HG03558 (cell line): Measurements from ENCODE around the gene TMEM244.
"Not testable (repeated sequence)": the region's sequence is repeated elsewhere in the genome, so short reads cannot be mapped to it uniquely, and the experiment has no call there.

Source experiments
- ATAC-seq: cut with Tn5 transposase; IDR thresholded peaks from one replicate; pipeline ENCODE4 v1.9.1; 2021; ENCODE audit warnings: moderate number of reproducible peaks; ENCODE audit not compliant: unreplicated experiment; ENCODE audit errors: extremely low read depth

Gene TMEM244

DNA sequence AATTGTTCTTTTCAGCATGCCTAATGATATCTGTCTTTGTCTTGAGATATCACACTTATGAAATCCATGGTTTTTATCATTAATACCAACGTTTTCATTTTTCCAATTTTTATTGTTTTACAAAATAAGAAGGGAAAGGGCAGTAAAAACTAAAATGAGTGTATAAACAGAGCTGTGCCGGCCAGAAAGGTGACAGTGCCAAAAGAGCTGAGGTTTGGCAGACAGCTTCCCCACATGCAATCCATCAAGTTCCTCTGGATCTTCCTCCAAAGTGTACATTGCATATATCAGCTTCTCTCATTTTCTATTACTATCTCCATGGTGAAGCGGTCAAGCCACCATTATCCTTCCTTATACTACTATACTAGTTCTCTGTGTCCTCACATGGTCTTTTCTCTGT lies 10.1 kb upstream of the TMEM244 start:
- no peak for ATAC-seq

DNA sequence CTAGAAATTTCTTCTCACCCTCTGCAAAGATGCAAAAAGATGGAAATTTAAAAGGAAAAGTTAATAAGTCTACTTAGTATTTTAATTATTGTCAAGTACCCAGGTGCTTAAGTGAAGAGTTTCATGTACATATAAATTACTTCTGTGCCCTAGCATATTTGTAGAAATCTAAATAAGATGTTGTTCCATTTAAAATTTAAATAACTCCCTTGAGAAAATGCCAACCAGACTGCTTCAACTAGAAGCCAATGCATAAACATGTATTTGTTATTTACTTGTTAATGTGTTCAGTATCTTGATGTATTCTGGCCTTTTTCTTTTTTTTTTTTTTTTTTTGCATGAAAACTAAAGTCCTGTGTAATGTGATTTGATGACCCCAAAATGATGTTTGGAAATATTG lies 6.3 kb upstream of the TMEM244 start:
- no peak for ATAC-seq

DNA sequence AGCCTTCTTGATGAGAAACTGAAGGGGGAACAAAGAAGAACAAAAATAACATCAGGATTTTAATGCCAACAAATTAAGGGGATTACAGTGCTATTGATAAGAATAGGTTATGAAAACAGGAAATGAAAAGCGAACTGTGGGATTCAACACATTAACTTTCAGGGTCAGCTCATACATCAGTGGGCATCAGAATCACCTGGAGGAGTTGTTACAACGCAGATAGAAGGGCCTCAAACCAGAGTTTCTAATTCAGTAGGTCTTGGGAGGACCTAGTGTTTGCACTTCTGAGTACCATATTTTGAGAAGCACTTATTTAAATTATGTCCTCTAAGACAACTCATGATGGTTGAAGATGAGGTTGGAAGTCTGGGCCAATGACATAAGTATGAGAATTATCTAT lies 5.6 kb upstream of the TMEM244 start:
- ATAC-seq, result no peak

DNA sequence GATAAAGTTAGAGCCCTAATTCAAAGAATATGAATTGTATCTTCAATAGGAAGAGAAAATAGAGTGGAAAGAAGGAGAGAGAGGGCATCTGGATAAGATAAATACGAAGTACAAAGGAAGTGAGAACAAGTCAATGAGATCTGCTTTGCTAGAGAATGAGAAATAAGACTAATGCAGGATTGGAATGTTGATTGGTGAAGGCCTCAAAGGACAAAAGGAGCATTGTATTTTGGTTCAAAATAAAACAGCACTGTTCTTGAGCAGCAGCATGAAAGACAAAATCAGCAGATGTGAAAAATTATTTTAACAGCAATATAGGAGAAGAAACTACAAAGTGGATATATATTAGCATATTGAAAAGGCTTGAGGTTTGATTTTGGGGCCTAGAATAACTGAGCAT lies 5.1 kb upstream of the TMEM244 start:
- ATAC-seq, result no peak

DNA sequence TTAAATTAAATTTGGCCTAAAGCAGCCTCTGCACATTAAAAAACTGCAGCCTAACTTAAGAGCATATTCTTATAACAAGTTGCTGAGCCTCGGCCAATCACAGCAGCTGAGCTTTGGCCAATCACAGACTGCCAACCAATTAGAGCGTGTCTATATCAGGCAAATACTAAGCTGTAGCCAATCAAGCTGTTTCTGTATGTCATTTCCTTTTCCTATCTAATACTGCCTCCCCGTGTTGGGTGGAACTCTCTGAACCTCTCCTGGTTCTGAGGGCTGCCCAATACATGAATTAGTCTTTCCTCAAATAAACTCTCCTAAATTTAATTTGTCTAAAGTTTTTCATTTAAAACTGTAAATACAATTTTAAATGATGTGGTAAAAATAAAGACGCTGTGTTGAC lies 3.9 kb upstream of the TMEM244 start:
- no peak for ATAC-seq

DNA sequence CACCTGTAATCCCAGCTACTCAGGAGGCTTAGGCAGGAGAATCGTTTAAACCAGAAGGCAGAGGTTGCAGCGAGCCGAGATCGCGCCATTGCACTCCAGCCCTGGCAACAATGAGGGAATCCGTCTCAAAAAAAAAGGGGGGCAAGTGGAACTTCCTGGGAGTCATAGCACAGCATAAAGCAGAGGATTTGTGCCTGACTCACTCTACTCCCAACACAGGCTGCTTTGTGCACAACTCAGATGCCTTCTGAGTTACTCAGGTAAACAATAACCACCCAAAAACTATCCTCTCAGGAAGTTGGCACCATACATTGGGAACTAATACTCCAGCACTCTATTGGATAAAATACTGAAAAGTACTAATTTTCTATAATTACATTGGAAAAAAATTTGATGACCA lies 2.5 kb upstream of the TMEM244 start:
- no peak for ATAC-seq

DNA sequence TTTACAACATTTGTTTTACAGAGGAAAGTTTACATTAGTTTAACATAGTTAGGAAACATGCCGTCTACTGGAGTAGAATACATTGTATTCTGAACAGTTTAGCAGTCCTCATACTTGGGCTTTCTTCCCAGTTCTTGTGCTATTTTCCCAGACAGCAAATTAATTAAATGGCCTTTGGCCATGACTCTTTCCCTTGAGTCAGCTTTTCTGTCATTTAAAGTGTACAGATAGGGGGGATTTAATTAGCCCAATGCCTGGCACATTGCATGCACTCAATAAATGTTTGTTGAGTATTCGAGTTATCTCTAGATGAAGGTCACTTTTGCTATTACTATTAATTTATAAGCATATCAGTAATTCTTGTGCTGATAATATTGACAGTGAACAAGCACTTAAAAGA lies 1.6 kb downstream of the TMEM244 start:
- ATAC-seq, result no peak

DNA sequence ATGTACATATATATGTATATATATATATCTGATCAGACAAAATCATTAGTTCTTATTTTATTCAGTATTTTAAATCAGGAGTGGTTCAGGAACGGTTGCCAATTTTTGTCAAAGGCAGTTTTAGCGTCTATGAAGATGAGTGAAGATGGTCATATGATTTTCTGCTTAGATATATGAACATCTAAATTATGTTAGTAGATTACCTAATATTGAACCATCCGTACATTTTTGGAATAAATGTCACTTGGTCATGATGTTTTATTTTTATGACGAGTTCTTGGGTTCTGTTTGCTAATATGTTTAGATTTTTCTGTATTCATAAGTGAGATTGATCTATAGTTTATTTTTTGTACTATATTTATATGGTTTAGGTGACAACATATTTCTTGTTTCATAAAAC lies 3.3 kb downstream of the TMEM244 start:
- ATAC-seq, result no peak

DNA sequence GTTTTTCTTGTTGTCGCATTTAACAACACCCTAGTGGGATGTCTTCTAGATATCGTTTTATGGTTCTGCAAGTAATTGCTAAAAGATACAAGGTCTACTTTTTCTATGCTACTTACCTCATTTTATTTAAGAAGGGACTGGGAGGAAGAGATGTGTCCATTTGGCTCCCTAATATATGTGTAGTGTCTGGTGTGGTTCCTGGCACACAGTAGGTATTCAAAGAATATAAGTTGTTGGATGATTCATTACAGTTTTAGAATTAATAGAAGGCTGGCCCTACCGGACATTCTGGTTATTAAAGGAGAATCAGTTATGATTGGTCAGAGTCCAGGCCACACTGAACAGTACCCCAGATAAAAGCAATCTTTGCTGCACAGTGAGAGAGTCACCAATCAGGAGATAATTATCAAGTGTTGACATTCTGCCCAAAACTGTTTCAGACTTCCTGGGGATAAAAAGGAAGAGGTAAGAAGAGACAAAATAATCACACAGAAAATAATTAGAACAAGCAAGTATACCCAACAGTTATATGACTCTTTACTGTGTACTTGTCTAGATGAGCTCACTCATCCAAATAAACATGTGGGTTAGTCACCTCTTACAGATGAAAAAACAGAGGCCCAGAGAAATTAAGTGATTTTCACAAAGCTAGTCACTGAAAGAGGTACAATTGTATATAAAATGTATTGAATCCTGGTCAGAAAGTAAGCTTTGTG lies 7.0 kb downstream of the TMEM244 start:
- no peak for ATAC-seq

DNA sequence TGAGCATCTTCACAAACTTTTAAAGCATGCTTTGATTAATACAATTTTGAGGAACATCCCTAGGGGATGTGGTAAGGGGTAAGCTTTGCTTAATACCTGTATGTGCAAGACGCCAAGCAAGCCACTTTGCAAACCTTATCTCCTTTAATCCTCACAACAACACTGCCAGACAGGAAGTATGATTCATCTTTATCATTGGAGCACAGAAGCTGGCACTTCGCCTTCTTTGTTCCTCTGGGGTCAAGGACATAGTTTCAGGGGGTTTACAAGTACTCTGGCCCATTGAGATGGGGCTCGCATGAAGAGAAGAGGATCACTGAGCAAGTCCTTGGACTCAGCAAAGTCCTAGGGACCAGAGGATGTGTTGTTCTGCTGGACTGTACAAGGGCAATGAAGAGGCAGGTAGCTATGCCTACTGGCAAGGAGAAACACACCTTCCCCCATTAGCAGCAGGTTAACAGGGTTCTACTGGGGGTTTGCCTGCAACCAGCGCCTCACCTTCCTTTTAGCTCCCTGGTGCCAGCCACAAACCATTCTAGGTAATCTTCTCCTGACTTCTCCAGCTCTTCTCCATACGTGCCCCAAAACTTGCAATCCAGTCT lies 8.8 kb downstream of the TMEM244 start:
- no peak for ATAC-seq

DNA sequence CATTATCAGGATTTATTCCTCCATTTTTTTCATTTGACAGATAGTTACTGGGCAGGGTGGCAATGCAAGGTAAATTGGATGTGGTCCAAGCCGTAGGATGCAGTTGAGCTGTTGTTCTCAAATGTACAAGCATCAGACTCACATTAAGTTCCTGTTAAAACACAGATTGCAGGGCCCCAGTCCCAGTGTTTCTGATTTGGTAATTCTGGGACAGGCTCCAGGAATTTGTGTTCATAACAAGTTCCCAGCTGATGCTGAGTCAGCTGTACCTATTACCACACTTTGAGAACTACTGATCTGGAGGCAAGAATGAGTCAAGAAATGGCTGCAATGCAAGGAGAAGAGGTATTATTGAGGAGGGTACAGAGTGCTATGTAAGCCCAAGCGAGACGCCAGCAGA lies 11.7 kb downstream of the TMEM244 start:
- no peak for ATAC-seq

DNA sequence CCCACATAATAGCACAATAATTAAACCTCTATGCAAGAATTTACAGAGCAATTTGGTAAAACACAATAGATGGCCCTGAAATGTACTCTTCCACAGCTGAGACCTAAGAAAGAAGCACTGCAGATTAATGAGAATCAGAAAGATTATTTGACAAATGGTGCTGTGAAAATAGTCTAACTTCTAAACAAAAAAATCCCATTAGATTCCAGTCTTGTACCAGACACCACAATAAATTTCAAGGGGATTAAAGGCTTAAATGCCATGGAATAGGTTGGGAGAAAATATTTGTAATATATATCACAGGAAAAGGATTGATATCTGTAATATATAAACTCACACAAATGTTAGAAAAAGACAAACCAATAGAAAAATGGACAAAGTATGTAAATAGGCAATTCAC lies 14.4 kb downstream of the TMEM244 start:
- ATAC-seq, result no peak

DNA sequence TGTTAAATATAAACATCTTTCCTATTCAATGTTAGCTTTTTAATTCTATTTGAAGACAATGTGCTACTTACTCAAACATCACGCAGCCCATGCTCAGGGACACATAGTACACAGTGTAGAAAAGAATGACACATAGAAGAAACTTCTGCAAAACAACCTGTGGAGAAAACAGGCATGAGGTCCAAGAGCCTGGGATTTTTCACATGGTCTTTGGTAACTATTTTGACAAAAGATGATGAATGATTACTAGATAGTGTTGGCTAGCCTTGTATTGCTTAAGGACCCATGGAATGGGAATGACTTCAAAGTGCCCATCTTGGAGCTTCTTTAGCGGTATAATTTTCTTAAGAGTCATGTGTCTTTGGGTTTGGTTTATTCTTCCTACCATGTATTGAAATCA lies 15.4 kb downstream of the TMEM244 start:
- ATAC-seq, result no peak

DNA sequence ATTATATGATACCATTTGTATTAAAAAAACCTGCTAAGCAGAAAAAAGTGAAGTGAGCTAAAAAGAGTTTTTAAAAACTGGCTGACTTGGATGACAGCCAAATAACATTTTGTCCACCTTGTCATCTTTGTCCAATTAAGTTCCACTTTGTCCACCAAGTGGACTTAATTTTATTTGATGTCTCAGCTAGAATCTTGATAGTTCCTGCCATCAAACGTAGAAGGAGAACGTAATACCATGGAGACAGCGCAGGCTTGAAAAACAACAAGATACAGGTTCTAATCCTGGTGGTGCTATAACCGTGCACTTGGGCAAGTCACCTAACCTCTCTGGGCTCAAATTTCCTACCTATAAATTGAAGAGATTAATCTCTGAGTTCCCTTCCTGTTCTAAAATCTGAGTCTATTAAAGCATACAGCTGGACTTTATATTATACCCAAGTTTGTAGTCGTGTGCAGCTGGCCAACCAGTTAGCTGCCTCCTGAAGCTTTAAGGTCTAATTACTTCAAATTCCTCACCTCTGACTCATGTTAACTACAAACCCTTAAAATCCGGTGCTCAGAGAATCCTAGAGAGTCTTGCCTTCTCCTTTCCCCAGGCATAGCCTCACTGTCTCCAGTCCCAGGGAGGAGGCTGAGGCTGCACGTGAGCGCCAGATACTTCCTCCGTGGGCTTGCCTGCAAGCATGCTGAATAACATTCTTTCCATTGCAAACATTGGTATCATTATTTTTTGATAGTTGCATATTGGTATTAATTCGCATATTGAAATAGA lies 16.8 kb downstream of the TMEM244 start:
- no peak for ATAC-seq

DNA sequence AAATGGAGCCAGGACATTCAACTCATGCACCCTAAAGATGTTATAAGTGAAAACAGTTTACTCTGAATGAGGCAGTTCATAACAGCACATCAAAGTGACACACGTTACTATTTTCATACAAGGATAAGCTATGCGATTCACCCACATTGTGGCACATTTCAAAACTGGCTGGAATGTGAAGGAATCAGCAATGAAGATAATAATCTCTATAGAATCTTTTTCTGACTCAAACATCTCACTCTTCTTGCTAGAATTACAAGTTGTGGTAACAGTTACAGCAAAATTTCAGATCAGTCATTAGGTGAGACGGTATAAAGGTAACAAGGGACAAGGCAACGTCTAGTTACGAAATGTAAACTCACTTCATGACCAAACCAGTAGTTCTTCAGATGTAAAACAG lies 17.5 kb downstream of the TMEM244 start:
- no peak for ATAC-seq

DNA sequence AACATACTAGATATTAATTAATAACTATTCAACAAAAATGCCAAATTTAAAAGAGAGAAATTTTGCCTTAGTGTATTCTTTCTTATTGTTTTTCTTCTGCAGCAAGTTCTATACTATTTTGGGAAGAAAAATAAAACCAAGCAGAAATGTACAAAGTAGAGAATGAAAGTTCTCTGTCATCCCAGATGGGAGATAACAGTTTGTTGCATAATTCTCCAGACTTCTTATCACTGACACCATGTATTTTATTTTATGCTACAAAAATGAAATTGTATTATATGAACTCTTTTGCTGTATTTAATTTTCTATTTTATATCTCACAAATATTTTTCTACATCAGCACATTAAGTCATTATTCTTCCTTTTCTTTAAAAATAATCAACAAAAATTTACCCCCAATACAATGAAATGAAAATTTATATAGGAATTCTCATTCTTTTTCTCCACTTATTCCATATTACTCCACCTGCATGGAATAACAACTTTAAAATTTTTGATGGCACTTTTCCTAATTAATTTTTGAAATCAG lies 18.2 kb downstream of the TMEM244 start:
- ATAC-seq, result no peak

DNA sequence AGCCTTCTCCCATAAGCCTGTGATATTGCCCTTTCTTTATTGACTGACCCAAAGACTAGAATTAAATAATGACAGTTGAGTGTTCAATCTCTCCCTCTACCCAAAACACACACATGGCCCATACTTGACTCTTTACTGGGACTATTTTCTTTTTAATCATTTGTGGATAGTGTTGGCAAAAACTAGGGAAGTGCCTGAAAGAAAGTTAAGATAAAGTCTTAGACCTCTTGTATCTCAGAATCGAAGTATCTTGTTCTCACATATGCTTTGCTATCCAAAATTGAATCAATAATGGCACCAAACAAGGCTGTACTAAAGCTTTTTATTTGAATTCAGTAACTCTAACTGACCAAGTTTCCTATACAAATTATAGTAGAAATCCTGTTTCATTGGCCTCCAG lies 19.0 kb downstream of the TMEM244 start:
- ATAC-seq, result no peak

DNA sequence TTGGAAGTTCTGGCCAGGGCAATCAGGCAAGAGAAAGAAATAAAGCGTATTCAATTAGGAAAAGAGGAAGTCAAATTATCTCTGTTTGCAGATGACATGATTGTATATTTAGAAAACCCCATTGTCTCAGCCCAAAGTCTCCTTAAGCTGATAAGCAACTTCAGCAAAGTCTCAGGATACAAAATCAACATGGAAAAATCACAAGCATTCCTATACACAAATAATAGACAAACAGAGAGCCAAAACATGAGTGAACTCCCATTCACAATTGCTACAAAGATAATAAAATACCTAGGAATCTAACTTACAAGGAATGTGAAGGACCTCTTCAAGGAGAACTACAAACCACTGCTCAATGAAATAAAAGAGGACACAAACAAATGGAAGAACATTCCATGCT lies 21.6 kb downstream of the TMEM244 start:
- not testable (repeated sequence) for ATAC-seq

DNA sequence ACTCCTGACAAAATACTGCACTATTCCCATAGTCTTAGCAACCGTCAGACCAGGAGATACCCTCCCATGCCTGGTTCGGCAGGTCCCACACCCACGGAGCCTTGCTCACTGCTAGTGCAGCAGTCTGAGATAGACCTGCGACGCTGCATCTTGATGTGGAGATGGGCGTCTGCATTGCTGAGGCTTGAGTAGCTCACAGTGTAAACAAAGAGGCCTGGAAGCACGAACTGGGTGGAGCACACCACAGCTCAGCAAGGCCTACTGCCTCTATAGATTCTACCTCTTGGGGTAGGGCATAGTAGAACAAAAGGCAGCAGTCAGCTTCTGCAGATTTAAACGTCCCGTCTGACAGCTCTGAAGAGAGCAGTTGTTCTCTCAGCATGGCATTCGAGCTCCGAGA lies 25.4 kb downstream of the TMEM244 start:
- ATAC-seq, result no peak

DNA sequence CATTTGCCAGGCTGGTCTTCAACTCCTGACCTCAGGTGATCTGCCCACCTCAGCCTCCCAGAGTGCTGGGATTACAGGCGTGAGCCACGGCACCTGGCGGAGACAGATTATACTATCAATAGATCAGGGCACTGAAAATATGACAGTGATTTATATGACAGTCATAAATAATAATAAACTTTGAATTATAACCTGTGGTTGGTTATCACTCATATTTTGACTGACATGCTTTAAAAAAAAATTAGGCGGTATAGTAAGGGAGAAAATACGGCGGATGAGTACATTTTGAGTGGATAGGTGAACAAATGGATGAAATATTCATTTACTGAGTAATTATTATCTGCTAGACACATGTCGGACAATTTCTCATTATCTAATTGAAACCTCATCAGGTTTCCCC lies 28.8 kb downstream of the TMEM244 start:
- no peak for ATAC-seq

DNA sequence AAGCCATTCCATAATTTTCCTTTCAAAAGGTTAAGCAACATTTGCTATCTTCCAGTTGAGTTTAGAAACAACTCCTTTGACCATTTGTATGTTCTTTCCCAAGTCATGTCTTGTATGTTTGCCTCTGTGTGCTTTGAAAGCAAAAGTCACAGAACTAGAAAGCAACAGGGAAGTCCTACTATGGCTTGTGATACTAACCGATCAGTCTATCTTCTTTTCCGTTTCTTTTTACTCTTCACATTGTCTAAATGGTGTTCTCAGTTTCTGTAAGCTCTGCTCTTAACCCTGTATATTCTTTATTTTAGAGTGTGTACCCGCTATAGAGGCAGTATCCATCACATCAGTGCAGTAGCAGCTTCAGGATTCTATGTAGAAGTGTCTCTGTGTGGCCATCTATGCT lies 32.9 kb downstream of the TMEM244 start:
- ATAC-seq, result no peak
